GM12873 (cell line): ENCODE results near the gene FGFBP1.

Source experiments
- TF ChIP-seq, protein P1 (sequence below): IDR thresholded peaks from 2 replicates; pipeline ENCODE4 v1.5.1; 2012; ENCODE audit warnings: low read depth, mild to moderate bottlenecking, moderate library complexity, low read length, control low read depth; ENCODE audit not compliant: insufficient read depth; ENCODE audit errors: missing control alignments

Gene FGFBP1

DNA sequence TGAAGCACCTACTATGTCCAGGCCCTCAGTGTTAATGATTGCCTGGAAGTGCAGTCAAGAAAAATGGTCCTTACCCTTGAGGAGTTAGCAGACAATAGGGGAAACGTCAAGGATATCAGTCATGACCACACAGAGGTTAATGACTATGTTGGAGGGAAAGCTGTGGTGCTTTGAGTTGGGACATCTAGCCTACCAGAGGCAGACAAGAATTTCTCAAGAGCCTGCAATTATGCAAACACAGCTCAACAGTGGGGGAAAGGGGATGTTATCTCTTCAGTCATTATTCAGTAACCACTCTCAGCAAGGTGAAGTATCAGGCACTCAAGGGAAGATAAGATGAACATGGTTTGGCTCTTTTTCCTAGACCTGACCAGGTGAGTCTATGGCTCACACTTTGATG lies 7.0 kb upstream of the FGFBP1 start:
- TF ChIP-seq, protein P1, sequence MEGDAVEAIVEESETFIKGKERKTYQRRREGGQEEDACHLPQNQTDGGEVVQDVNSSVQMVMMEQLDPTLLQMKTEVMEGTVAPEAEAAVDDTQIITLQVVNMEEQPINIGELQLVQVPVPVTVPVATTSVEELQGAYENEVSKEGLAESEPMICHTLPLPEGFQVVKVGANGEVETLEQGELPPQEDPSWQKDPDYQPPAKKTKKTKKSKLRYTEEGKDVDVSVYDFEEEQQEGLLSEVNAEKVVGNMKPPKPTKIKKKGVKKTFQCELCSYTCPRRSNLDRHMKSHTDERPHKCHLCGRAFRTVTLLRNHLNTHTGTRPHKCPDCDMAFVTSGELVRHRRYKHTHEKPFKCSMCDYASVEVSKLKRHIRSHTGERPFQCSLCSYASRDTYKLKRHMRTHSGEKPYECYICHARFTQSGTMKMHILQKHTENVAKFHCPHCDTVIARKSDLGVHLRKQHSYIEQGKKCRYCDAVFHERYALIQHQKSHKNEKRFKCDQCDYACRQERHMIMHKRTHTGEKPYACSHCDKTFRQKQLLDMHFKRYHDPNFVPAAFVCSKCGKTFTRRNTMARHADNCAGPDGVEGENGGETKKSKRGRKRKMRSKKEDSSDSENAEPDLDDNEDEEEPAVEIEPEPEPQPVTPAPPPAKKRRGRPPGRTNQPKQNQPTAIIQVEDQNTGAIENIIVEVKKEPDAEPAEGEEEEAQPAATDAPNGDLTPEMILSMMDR = no peak

DNA sequence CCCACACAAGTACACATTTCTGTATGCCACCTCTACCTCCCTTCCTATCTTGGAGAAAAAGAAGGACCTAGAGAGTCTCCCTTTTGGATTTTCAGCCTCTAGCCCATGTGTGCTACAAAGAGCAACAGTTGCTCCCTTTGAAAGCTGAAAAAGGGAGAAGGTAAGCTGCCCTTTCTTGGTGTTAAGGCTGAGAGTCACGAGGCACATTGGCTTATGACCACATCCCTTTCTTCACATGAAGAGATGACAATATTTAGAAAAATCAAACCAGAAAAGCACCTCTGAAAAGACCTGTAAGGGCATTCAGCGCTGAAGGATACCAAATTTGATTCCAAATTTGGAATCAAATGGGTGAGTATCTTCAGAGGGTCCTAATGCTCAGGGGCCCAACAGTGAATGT lies 6.4 kb upstream of the FGFBP1 start:
- TF ChIP-seq, protein P1 = no peak

DNA sequence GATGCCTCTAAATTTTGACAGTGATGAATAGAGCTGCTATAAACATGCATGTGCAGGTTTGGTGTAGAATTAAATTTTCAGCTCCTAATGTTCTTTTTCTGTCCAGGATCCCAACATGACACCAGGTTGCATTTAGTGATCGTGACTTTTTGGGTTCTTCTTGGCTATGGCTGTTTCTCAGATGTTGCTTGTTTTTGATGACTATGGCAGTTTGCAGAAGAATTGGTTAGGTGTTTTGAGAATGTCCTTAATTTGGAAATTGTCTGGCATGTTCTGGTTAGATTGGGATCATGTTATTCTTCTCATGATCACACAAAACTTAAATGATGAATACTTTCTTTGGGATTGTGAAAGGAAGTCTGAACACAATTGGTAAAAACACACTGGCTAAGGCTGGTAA lies 3.7 kb upstream of the FGFBP1 start:
- TF ChIP-seq, protein P1 = no peak

DNA sequence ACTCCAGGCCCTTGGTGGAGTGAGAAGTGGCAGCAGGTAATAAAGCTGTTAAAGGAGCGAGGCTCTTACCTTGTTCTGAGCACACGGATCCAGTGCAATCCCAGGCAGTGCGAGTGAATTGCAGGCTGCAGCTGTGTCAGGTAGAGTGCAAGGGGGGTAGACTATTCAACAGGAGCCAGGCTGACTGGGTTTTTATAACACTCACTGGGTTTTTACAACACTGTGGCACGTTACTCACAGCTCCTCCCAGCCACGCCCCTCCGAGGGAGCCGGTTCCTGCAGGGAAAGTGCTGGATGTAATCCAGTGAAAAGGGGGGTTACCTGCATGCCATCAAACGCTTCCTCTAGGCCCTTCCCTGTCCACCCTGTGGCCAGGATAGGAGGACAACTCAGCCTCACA lies 358 bp downstream of the FGFBP1 start:
- TF ChIP-seq, protein P1 = no peak

DNA sequence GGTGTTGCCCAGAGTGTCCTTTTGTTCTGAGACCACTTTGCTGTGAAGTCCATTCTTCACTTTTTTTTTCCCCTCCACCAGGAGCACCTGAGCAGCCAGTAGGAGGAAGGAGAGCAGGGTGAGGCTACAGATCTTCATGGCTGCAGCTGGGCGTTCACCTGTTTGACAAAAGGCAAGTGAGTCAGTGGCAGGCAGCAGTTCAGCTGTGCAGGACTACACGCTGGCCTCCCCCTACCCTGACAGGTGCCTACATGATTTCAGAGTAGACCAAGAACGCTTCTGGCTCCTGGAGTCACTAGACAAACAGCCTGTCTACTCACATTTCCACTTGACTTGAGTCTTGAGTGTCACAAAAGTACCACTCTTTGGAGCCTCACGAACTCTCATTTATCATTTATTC lies 2.0 kb downstream of the FGFBP1 start:
- TF ChIP-seq, protein P1 = no peak

DNA sequence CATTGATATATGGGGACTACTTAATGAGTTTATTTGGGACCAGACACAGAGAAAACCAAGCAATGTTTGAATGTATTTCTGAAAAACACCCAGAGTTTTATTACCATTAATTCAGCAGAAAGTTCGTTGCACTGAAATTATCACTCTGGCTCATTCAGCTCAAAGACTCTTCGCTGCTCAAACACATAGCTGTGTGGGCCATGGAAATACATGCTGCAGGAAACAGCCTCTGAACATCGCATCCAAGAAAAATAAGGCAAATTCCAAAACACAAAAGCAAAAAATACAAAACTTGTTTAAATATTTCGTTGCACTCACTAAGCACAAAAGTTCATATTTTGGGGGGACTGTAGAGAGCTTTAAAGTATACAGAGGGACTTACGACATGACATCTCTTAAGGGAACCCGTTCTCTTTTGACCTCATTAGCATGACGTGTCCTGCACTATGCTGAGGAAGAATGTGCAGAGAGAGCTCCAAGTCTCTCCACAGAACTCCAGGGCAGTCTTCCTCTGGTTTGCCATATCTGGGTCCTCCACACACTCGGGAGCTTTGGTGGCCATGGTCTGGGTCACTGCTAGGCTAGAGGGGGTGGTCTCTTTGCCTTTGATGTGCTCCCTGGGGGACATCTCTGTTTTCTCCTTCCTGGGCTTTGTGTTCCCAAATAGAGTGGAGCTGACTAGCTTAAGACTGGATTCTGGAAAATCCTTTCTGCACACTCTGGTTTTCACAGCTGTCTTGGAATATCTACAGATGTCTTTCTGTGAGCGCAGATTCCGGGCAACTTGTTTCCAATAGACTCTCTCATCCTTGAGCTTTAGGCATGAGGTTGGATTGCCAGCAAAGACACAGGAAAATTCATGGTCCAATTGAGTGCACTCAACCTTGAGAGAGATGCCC lies 2.8 kb downstream of the FGFBP1 start:
- TF ChIP-seq, protein P1 = no peak

DNA sequence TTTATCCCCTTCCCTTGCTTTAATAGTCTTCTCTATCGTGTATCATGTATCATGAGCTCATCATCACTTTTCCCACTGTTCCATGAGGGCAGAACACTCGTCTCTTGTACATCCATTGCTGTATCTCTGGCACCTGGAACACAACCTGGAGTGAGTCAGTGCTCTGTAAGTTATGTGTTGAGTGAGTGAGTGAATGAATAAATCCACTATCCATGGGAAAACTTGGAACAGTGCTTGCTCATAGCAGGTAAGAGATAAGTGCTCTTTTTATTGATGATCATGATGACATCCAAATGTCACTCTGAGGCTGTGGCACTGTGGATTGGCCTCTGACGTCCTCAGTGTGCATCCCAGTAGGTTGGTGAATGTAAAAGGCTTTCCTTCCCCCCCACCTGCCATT lies 4.3 kb downstream of the FGFBP1 start:
- TF ChIP-seq, protein P1 = no peak
